DMS153 treated with DMSO at 0.1 percent for 48 hours (cell line): Measurements from ENCODE around the gene LMNB1.
"Not testable (repeated sequence)": the region's sequence is repeated elsewhere in the genome, so short reads cannot be mapped to it uniquely, and the experiment has no call there.

Source experiments
- DNase-seq: peaks from one replicate; lab custom pipeline; 2025; ENCODE audit not compliant: unreplicated experiment; lab: John Stamatoyannopoulos, UW

Gene LMNB1

GRCh38 chr5:126776499-126777256 is at the start of gene LMNB1:
Gene LMNB1 (plus strand): TSS chr5:126777136. CDS start chr5:126777509, 373 bp downstream.
- DNase-seq, result peak; percentile 87

- no peak for DNase-seq
Observed at GRCh38 chr5:126732716-126733115, 44.2 kb upstream of the LMNB1 start.

- DNase-seq, result not testable (repeated sequence)
Observed at GRCh38 chr5:126734573-126734972, 42.4 kb upstream of the LMNB1 start.

- DNase-seq, result no peak
Observed at GRCh38 chr5:126736141-126736540, 40.8 kb upstream of the LMNB1 start.

GRCh38 chr5:126741361-126741760 is 35.6 kb upstream of the LMNB1 start:
- DNase-seq, result no peak

GRCh38 chr5:126742425-126742824 is 34.5 kb upstream of the LMNB1 start:
- no peak for DNase-seq

GRCh38 chr5:126744836-126745235 is 32.1 kb upstream of the LMNB1 start:
- no peak for DNase-seq

GRCh38 chr5:126745259-126745992 is 31.5 kb upstream of the LMNB1 start:
- no peak for DNase-seq

- no peak for DNase-seq
Observed at GRCh38 chr5:126746290-126746689, 30.6 kb upstream of the LMNB1 start.

GRCh38 chr5:126752081-126752785 is 24.7 kb upstream of the LMNB1 start:
- no peak for DNase-seq

- no peak for DNase-seq
Observed at GRCh38 chr5:126753227-126753626, 23.7 kb upstream of the LMNB1 start.

GRCh38 chr5:126754609-126755008 is 22.3 kb upstream of the LMNB1 start:
- no peak for DNase-seq

GRCh38 chr5:126755593-126755992 is 21.3 kb upstream of the LMNB1 start:
- DNase-seq, result no peak

- DNase-seq, result no peak
Observed at GRCh38 chr5:126757713-126758357, 19.1 kb upstream of the LMNB1 start.

GRCh38 chr5:126763371-126763770 is 13.6 kb upstream of the LMNB1 start:
- no peak for DNase-seq

GRCh38 chr5:126769703-126770102 is 7.2 kb upstream of the LMNB1 start:
- DNase-seq, result no peak

GRCh38 chr5:126773536-126773935 is 3.4 kb upstream of the LMNB1 start:
- not testable (repeated sequence) for DNase-seq

- not testable (repeated sequence) for DNase-seq
Observed at GRCh38 chr5:126774595-126774994, 2.3 kb upstream of the LMNB1 start.

- DNase-seq, result no peak
Observed at GRCh38 chr5:126777257-126777974, 480 bp downstream of the LMNB1 start.

- peak; percentile 62 for DNase-seq
Observed at GRCh38 chr5:126777975-126778674, 1.2 kb downstream of the LMNB1 start.
